Measurements from ENCODE around the gene VPS13D. TPM values are rescaled to one million over a fixed set of nuclear protein-coding genes. Genes with fewer than 3 reads are reported as not detected.
"Not testable (repeated sequence)": the region's sequence is repeated elsewhere in the genome, so short reads cannot be mapped to it uniquely, and the experiment has no call there.

The VPS13D gene
- total RNA-seq, 1 donor from 2014 or later = 13.8 TPM

DNA sequence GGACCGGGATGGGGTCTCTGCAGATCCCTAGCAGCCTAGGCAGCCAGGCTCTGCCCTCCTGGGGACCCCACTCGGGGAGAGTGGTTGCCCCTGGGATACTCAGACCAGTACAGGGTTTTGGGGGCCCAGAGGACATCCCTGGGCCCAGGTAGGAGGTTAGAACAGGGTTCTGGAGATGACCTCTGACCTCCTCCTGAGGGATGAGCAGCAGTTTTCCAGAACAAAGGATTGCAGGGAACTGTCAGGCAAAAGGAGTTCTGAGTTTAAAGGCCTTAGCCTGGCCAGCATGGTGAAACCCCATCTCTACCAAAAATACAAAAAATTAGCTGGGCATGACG lies 20.4 kb upstream of the VPS13D start:
- no peak for DNase-seq (ENCODE audit: low read depth)
- TF ChIP-seq, protein P1, sequence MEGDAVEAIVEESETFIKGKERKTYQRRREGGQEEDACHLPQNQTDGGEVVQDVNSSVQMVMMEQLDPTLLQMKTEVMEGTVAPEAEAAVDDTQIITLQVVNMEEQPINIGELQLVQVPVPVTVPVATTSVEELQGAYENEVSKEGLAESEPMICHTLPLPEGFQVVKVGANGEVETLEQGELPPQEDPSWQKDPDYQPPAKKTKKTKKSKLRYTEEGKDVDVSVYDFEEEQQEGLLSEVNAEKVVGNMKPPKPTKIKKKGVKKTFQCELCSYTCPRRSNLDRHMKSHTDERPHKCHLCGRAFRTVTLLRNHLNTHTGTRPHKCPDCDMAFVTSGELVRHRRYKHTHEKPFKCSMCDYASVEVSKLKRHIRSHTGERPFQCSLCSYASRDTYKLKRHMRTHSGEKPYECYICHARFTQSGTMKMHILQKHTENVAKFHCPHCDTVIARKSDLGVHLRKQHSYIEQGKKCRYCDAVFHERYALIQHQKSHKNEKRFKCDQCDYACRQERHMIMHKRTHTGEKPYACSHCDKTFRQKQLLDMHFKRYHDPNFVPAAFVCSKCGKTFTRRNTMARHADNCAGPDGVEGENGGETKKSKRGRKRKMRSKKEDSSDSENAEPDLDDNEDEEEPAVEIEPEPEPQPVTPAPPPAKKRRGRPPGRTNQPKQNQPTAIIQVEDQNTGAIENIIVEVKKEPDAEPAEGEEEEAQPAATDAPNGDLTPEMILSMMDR (conservative IDR thresholded peaks at IDR 0.05; ENCODE audit: low read depth, low read length) = no peak
- no peak overlapping the region for H3K4me3 ChIP-seq (ENCODE audit: low read depth, low read length)

DNA sequence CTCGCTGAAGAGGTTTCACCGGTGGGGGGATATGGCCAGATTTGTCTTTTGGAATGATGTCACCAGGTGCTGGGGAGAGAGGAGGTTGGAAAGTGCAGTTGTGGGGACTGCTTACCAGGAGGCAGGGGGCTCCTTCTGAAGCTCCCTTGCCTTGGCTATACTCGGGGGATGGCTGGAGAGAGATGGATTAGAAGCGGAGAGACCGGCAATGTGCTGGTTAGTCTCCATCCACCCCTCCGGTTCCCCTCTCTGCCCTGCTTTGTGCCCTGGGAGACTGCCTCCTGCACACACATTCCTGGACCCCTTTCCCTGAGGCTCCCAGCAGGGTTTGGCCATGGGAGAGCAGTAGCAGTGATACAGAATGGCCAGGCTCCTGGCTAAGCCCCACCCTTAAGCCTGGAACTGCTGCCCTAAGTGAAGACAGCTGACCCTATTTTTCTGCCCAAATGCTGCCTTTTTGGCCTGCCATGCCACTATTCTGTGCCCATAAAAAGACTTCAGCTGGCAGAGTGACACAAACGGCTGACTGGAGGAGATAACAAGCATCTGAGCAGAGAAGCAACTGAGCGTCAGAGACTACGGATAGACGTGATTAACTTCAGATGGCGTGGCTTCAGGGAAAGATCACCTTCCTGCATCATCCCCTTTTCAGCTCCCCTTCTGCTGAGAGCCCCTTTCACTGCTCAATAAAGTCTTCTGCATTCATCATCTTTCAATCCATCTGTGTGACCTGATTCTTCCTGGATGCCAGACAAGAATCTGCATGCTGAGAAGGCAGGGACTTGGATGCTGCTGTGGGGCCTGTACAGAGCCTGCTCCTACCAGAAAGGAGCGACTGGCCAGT lies 14.5 kb upstream of the VPS13D start:
- DNase-seq (ENCODE audit: low read depth) = no peak
- TF ChIP-seq, protein P1 (conservative IDR thresholded peaks at IDR 0.05; ENCODE audit: low read depth, low read length) = no peak
- no peak overlapping the region for H3K4me3 ChIP-seq (ENCODE audit: low read depth, low read length)

DNA sequence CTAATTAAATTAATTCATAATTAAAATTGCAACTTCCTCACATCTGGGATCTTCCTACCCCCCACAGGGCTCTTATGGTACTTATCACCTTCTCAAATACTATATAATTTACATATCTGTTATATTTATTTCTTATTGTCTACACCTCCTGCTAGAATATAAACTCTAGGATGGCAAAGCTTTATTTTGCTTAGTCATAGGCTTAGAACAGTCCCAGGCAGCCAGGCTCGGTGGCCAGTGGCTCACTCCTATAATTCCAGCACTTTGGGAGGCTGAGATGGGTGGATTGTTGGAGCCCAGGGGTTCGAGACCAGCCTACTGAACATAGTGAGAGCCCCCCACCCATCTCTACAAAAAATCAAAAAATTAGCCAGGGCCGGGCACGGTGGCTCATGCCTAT lies 10.0 kb upstream of the VPS13D start:
- H3K4me3 ChIP-seq (ENCODE audit: low read depth, low read length) = no peak overlapping the region
- DNase-seq (ENCODE audit: low read depth) = no peak
- TF ChIP-seq, protein P1 (conservative IDR thresholded peaks at IDR 0.05; ENCODE audit: low read depth, low read length) = no peak

DNA sequence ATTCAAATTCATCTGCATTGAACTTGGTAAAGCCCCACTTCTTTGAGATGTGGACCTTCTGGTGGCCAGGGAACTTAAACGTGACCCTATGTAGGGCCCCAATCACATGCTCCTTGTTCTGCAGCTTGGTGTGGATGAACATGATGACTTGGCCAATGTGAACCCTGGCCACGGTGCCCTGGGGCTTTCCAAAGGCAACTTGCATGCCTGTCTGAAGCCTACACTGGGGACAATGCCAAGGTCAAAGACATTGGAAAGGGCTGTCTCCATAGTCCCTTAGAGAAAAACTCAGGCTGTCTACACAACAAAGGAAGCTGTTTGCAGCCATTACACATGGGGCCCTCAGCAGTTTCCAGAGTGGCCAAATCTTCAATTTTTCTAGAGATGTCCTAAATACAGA lies 8.9 kb upstream of the VPS13D start:
- no peak overlapping the region for H3K4me3 ChIP-seq (ENCODE audit: low read depth, low read length)
- DNase-seq (ENCODE audit: low read depth) = no peak
- TF ChIP-seq, protein P1 (conservative IDR thresholded peaks at IDR 0.05; ENCODE audit: low read depth, low read length) = no peak

DNA sequence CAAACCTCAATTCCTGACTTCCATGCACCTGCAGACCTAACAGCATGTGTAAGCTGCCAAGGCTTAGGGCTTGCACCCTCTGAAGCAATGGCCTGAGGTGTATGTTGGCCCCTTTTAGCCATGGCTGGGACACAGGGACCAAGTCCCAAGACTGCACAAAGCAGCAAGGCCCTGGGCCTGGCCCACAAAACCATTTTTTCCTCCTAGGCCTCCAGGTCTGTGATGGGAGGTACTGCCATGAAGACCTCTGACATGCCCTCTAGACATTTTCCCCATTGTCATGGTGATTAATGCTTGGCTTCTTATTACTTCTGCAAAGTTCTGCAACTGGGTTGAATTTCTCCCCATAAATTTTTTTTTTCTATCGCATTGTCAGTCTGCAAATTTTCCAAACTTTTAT lies 7.1 kb upstream of the VPS13D start:
- DNase-seq (ENCODE audit: low read depth); H3K4me3 ChIP-seq (ENCODE audit: low read depth, low read length): not testable (repeated sequence)

DNA sequence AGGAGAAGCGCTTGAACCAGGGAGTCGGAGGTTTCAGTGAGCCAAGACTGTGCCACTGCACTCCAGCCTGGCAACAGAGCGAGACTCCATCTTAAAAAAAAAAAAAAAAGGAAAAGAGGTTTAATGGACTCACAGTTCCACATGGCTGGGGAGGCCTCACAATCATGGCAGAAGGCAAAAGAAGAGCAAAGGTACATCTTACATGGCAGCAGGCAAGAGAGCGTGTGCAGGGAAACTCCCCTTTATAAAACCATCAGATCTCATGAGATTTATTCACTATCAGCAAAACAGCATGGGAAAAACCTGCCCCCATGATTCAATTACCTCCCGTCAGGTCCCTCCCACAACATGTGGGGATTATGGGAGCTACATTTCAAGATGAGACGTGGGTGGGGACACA lies 5.7 kb upstream of the VPS13D start:
- H3K4me3 ChIP-seq (ENCODE audit: low read depth, low read length); DNase-seq (ENCODE audit: low read depth): not testable (repeated sequence)

DNA sequence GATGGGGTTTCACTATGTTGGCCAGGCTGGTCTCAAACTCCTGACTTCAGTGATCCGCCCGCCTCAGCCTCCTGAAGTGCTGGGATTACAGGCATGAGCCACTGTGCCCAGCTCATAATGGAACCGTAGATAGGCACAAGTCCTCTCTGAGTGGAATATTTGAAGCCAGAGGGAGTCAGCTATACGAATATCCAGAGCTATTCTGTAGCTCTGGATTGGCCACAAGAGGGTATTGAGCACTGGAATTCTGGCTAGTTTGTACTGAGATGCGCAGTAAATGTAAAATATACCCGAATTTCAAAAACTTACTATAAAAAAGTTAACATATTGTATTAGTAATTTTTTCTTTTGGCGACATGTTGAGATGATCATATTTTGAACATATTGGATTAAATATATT lies 851 bp upstream of the VPS13D start:
- no peak for DNase-seq (ENCODE audit: low read depth)
- H3K4me3 ChIP-seq (ENCODE audit: low read depth, low read length) = no peak overlapping the region
- TF ChIP-seq, protein P1 (conservative IDR thresholded peaks at IDR 0.05; ENCODE audit: low read depth, low read length) = no peak

DNA sequence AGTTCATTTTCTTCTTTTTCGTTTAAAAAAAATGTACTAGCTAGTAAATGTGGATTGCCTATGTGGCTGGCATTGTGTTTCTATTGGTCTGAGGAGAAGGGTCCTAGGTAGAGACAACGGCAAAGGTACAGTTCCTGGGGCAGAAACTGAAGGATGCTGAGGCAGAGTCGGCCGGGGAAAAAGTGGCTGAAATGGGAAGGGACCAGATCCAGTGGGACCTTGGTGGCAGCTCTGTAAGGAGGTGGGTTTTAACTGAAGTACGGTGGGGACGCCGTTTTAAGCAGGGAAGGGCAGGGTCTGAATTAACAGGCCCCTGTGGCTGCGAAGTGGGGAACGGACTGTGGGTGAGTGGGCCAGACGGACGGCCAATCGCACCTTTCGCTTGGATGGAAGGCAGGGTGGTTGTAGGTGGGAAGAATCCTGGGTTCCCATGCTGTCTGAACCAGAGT lies 420 bp upstream of the VPS13D start:
- peak overlapping the region; percentile 84 for H3K4me3 ChIP-seq (ENCODE audit: low read depth, low read length)
- no peak for DNase-seq (ENCODE audit: low read depth)
- TF ChIP-seq, protein P1 (conservative IDR thresholded peaks at IDR 0.05; ENCODE audit: low read depth, low read length) = no peak
